Astrocyte (in vitro differentiated cells and primary cell): Measurements from ENCODE around the gene SNAPC4. TPM values are rescaled to one million over a fixed set of nuclear protein-coding genes. Genes with fewer than 3 reads are reported as not detected.

ENCODE experiments used
- DNase-seq: peaks from one replicate; pipeline ENCODE4 v3.0.0-alpha.2; 2010; ENCODE audit warnings: low read depth
- FAIRE-seq: peaks from 2 replicates; lab custom pipeline; 2011; peaks lifted over from hg19 to GRCh38; lab: Jason Lieb, UNC
- H2AFZ ChIP-seq: 2 replicates; pipeline ENCODE4 v1.6.0; 2012; ENCODE audit warnings: low read depth, low read length, inconsistent platforms
- H3K27ac ChIP-seq: 2 replicates; pipeline ENCODE4 v1.5.1; 2011; ENCODE audit warnings: low read depth, low read length, inconsistent platforms
- H3K27me3 ChIP-seq: 2 replicates; pipeline ENCODE4 v1.6.0; 2011; ENCODE audit warnings: low read length, inconsistent platforms; ENCODE audit not compliant: insufficient read depth
- H3K36me3 ChIP-seq: 2 replicates; pipeline ENCODE4 v1.5.1; 2011; ENCODE audit warnings: low read length, inconsistent platforms; ENCODE audit not compliant: insufficient read depth
- H3K4me1 ChIP-seq: 2 replicates; pipeline ENCODE4 v1.5.1; 2011; ENCODE audit warnings: low read length, inconsistent platforms; ENCODE audit not compliant: insufficient read depth
- H3K4me2 ChIP-seq: 2 replicates; pipeline ENCODE4 v1.6.0; 2012; ENCODE audit warnings: low read length, inconsistent platforms
- H3K4me3 ChIP-seq: 2 replicates; pipeline ENCODE4 v1.5.1; 2011; ENCODE audit warnings: low read depth, mild to moderate bottlenecking, low read length, inconsistent platforms; ENCODE audit not compliant: insufficient read depth
- H3K79me2 ChIP-seq: 2 replicates; pipeline ENCODE4 v1.6.0; 2012; ENCODE audit warnings: mild to moderate bottlenecking, low read length, inconsistent platforms; ENCODE audit not compliant: insufficient read depth
- H3K9ac ChIP-seq: 2 replicates; pipeline ENCODE4 v1.6.0; 2012; ENCODE audit warnings: mild to moderate bottlenecking, low read length, inconsistent platforms
- H3K9me3 ChIP-seq: 2 replicates; pipeline ENCODE4 v1.5.1; 2012; ENCODE audit warnings: low read depth, mild to moderate bottlenecking, low read length, inconsistent platforms; ENCODE audit not compliant: insufficient read depth
- H4K20me1 ChIP-seq: 2 replicates; pipeline ENCODE4 v1.6.0; 2012; ENCODE audit warnings: low read length, inconsistent platforms; ENCODE audit not compliant: insufficient read depth
- H3K27ac Mint-ChIP-seq: one replicate; pipeline ENCODE4 v1.8.0; 2021; ENCODE audit warnings: mild to moderate bottlenecking, mixed read lengths; ENCODE audit not compliant: unreplicated experiment
- H3K27me3 Mint-ChIP-seq: one replicate; pipeline ENCODE4 v1.8.0; 2021; ENCODE audit warnings: low read depth, mixed read lengths; ENCODE audit not compliant: unreplicated experiment
- H3K36me3 Mint-ChIP-seq: one replicate; pipeline ENCODE4 v1.8.0; 2021; ENCODE audit warnings: low read depth, mixed read lengths; ENCODE audit not compliant: unreplicated experiment
- H3K4me1 Mint-ChIP-seq: one replicate; pipeline ENCODE4 v1.8.0; 2021; ENCODE audit warnings: low read depth, mixed read lengths; ENCODE audit not compliant: unreplicated experiment
- H3K4me3 Mint-ChIP-seq: one replicate; pipeline ENCODE4 v1.8.0; 2021; ENCODE audit warnings: mild to moderate bottlenecking, moderate library complexity, mixed read lengths; ENCODE audit not compliant: unreplicated experiment
- H3K9me3 Mint-ChIP-seq: one replicate; pipeline ENCODE4 v1.8.0; 2021; ENCODE audit warnings: mild to moderate bottlenecking, mixed read lengths; ENCODE audit not compliant: unreplicated experiment
- CTCF ChIP-seq: IDR thresholded peaks from 2 replicates; pipeline ENCODE4 v1.5.1; 2011; ENCODE audit warnings: low read depth, mild to moderate bottlenecking, inconsistent platforms, low read length, moderate library complexity; ENCODE audit not compliant: insufficient read depth
- EZH2 ChIP-seq: IDR thresholded peaks from 2 replicates; pipeline ENCODE4 v1.6.1; 2012; ENCODE audit warnings: mild to moderate bottlenecking, low read length, inconsistent platforms; ENCODE audit not compliant: insufficient read depth
- total RNA-seq: library from RNA; stranded (reverse); gene quantifications from 2 replicates; pipeline ENCODE4 v1.2.1, GENCODE V29; 2021

The SNAPC4 gene
- total RNA-seq, 1 donor from 2014 or later, result 18.6 TPM

- Histone ChIP-seq H3K4me2 (no peak overlapping the region), H3K27ac (no peak overlapping the region), H3K27me3 (no peaks in the 10 kb centered on the region), H3K36me3 (no peaks in the 10 kb centered on the region), H3K79me2 (peaks cover 5% of the 10 kb centered on the region), H3K4me3 (no peak overlapping the region), H4K20me1 (peaks cover 7% of the 10 kb centered on the region), H3K9ac (no peak overlapping the region), H3K4me1 (peaks cover 12% of the 10 kb centered on the region), H3K9me3 (no peaks in the 10 kb centered on the region), H2AFZ (no peak overlapping the region)
- no peak for FAIRE-seq
- DNase-seq, result no peak
- TF ChIP-seq CTCF, result no peak
- TF ChIP-seq EZH2, result no peak
- Mint-ChIP-seq H3K9me3 (no peaks in the 10 kb centered on the region), H3K4me3 (no peak overlapping the region), H3K4me1 (no peaks in the 10 kb centered on the region), H3K27me3 (no peaks in the 10 kb centered on the region), H3K27ac (no peak overlapping the region), H3K36me3 (peaks cover 3% of the 10 kb centered on the region)
These were observed 32.4 kb downstream of the SNAPC4 start for GRCh38 chr9:136367296-136368145.

- no peak overlapping the region for H3K27ac Mint-ChIP-seq
- no peak overlapping the region for H3K4me2 ChIP-seq
- no peak for TF ChIP-seq CTCF
- TF ChIP-seq EZH2, result no peak
- H3K4me1 Mint-ChIP-seq, result no peaks in the 10 kb centered on the region
- peaks cover 3% of the 10 kb centered on the region for H3K36me3 Mint-ChIP-seq
- H3K4me3 Mint-ChIP-seq, result no peak overlapping the region
- H3K9ac ChIP-seq, result no peak overlapping the region
- DNase-seq (no peak), FAIRE-seq (no peak)
- no peak overlapping the region for H3K4me3 ChIP-seq
- no peaks in the 10 kb centered on the region for H3K27me3 Mint-ChIP-seq
- H3K36me3 ChIP-seq, result no peaks in the 10 kb centered on the region
- no peaks in the 10 kb centered on the region for H3K9me3 ChIP-seq
- H3K27ac ChIP-seq, result no peak overlapping the region
- H4K20me1 ChIP-seq, result peaks cover 14% of the 10 kb centered on the region
- no peaks in the 10 kb centered on the region for H3K27me3 ChIP-seq
- H3K4me1 ChIP-seq, result peaks cover 13% of the 10 kb centered on the region
- H3K9me3 Mint-ChIP-seq, result no peaks in the 10 kb centered on the region
- H3K79me2 ChIP-seq, result peaks cover 10% of the 10 kb centered on the region
- H2AFZ ChIP-seq, result no peak overlapping the region
These were observed 33.1 kb downstream of the SNAPC4 start for GRCh38 chr9:136366826-136367225.

- Histone ChIP-seq H3K9me3 (no peaks in the 10 kb centered on the region), H3K36me3 (no peaks in the 10 kb centered on the region), H3K9ac (no peak overlapping the region), H4K20me1 (peaks cover 17% of the 10 kb centered on the region), H2AFZ (no peak overlapping the region), H3K79me2 (peaks cover 10% of the 10 kb centered on the region), H3K27me3 (no peaks in the 10 kb centered on the region), H3K4me2 (no peak overlapping the region), H3K4me3 (no peak overlapping the region), H3K27ac (no peak overlapping the region), H3K4me1 (peaks cover 22% of the 10 kb centered on the region)
- no peak for FAIRE-seq
- Mint-ChIP-seq H3K27me3 (no peaks in the 10 kb centered on the region), H3K9me3 (no peaks in the 10 kb centered on the region), H3K36me3 (peaks cover under 1% of the 10 kb centered on the region), H3K27ac (no peak overlapping the region), H3K4me3 (no peak overlapping the region), H3K4me1 (no peaks in the 10 kb centered on the region)
- no peak for DNase-seq
- TF ChIP-seq EZH2 (no peak), CTCF (no peak)
These were observed 34.2 kb downstream of the SNAPC4 start for GRCh38 chr9:136365775-136366222.
